ENCODE results near the gene CEP128.

Gene CEP128

DNA sequence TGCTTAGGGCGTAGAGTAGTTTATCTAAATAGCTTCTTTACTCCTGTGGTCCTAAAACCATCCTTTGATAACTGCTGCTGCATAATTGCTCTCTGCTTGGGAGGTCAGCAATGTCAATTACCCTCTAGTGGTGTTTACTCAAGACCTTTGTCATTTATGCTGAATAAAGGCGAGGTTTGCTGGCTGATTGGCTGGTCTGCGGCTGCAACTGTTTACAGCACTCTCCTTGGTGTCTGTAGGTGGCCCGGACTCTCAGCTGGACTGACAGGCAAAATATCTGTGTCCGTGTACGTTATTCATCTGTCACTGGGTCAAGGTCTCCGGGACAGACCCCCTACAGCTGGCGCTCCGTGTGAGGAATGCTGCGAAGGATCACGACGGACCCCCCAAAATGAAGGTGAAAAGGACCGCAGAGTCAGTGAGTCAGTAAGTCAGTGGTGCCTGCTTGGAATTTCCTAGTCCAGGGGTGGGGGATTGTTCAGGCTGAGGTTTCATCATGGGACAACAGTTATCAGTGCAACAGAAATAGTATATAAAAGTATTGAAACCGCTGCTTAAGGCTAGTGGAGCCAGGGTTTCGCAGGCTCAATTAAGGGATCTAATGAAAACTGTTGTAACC lies 476.9 kb downstream of the CEP128 start:
- DNase-seq = no peak

DNA sequence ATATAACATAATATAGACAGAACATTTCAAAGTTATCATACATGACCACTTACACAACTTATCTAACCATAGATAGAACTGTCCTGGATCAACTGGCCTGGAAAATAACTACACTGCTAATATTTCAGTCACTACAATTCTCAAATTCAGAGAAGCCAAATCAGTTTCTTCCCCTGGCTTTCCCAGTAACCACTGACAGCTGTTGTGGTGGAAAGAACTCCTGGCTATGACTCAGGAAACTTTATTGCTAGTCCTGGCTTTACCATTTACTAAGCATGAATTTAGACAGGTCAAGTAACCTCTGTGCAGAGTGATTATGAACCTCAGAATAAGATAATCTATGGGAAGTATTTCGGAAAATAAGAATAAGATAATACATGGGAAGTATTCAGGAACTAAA lies 485.3 kb downstream of the CEP128 start:
- no peak for DNase-seq

DNA sequence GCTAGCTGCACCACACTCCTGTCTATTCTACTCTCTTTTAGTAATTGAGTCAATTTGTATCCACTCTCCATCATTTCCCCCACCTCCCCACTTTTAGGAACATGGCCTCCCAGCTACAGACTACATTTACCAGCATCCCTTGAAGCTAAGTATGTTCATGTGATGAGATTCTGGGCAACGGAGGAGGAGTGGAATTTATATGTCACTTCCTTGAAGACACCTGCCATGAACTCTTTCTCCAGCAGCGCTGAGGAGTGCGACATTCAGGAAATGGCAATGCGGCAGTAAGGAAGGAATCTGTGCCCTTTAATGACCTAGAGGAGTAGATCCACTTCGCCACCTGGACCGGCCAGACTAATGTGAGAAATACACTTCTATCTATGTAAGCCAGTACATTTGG lies 486.5 kb downstream of the CEP128 start:
- no peak for DNase-seq

DNA sequence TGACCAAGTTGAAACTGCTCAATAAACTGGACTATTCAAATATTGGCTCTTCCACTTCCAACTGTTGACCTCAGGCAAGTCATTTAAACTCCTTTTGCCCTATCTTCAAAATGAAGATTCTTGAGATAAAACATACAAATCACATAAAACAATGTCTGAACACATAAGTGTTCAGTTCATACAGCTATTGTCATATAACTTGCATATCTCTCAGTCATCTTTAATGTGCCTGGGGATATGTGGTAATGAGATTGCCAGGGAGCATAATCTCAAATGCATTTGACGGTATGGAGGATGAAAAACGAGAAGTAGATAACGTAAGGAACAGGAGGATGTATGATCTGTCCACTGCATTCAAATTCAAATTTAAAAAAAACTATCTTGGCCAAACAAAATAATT lies 493.3 kb downstream of the CEP128 start:
- no peak for DNase-seq

DNA sequence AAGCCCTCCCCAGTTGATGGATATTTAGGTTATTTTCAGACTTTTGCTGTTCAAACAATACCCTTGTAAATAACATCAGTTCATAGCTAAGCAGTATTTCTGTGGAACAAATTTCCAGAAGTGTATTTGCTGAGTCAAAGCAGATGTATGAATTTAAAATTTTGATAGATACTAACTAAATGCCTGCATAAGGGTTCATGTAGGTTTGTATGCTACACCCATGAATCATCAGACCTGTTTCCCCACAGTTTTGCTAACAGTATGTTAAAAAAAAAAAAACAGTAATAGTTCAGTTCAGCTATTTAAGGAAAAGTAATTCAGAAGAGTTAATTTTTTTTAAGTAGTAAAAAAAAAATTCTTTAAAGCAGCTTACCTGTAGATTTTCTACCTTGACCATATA lies 494.1 kb downstream of the CEP128 start:
- DNase-seq = no peak

Measured in hematopoietic multipotent progenitor cell treated with erythropoietin and hydrocortisone succinate and interleukin-3 and kit ligand, for 4 days (in vitro differentiated cells).